GM21576 (cell line): ENCODE results near the gene NHP2.
"Not testable (repeated sequence)": the region's sequence is repeated elsewhere in the genome, so short reads cannot be mapped to it uniquely, and the experiment has no call there.

Experiments
- ATAC-seq: cut with Tn5 transposase; IDR thresholded peaks from one replicate; pipeline ENCODE4 v1.9.1; 2021; ENCODE audit warnings: mild to moderate bottlenecking, moderate library complexity; ENCODE audit not compliant: unreplicated experiment

NHP2 gene

DNA sequence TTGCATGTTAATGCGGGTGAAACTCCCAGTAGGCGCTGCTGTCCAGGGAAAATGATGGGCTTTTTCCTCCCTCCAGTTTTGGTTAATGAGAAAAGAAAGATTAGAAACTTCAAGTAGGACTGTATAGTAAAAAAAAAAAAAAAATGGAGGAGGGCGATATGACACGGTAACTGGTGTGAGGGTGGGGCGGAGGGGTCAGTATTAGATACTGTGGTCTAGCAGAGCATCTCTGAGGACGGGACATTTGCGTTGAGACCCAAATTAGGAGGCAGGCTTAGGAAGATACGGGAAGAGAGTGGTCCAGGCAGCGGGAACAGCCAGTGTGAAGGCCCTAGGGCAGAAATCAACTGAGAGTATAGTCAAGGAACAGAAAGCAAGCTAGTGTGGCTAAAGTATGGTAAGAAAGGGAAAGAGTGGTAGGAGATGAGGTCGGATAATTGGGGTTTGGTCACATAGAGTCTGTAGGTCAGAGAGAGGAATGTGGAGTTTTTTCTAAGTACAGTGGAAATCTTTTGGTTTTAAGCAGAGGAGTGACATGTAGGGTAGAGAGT is 22.2 kb downstream of the NHP2 start:
- ATAC-seq, result no peak

DNA sequence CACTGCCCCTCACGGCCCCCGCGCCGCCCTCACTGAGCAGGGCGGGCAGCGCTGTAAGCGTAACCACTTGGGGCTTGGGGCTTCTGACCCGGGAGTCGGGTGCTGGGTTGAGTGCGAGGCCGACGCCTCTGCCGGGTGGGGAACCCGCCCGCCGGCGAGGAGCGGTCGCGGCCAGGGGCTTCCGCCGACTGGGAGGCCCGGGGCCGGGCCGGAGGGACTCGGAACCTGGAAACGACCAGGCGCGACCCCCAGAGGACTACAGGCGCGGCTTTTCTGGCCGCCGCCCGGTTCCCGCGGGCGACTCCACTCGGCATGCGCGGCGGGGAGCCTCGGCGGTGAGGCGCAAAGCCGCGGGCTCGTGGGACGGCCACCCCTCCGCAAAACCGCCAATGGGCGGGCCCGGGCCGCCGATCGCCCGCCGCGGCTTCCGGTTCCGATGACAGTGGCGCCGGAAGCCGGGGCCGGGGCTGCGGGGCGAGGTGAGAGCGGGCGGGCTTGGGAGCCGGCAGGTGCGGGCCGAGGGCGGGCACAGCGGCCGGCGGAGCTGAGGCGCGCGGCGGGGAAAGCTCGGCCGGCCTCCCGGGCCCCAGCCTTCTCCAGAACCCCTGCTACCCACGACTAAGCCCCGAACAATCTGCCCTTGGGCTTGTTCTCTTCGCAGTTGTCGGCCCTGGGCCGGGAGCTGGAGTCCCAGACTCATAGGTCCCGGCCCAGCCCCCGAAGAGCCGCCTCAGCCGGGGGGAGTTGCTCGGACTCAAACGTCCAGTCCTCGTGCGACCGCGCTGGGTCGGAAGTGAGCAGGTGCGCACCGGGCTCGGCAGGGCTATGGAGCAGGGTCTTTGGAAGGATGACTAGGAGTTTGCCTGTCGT is 22.9 kb downstream of the NHP2 start, which contains the start of gene RMND5B:
Gene RMND5B, plus strand, starts transcription at position 439 of the 870 bp plus-strand sequence. CDS start 7,106 bp downstream, outside the sequence.
- ATAC-seq, result peak; percentile 75

DNA sequence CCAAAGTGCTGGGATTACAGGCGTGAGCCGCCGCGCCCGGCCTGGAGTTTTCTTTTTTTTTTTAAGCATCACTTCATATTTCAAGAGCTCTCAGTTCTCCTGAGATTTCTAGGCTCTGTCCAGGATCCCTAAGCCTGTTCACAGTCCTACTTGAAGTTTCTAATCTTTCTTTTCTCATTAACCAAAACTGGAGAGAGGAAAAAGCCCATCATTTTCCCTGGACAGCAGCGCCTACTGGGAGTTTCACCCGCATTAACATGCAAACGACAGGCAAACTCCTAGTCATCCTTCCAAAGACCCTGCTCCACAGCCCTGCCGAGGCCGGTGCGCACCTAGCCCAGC is 23.5 kb downstream of the NHP2 start:
- not testable (repeated sequence) for ATAC-seq

DNA sequence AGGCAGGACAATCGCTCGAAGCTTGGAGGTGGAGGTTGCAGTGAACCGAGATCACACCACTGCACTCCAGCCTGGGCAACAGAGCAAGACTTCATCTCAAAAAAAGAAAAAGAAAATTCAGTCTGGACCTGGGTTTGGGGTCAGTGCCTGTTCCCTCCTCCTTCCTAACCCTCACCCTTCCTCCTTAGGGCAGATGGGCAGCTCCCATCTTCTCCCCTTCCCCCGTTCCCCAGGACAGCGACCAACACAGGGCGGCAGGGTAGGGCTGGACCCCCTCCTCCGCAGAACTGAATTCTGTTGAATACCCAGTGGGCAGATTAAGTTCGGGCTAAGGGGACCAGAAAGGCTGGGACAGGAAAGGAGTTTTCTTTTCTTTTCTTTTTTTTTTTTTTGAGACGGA is 24.4 kb downstream of the NHP2 start:
- no peak for ATAC-seq

DNA sequence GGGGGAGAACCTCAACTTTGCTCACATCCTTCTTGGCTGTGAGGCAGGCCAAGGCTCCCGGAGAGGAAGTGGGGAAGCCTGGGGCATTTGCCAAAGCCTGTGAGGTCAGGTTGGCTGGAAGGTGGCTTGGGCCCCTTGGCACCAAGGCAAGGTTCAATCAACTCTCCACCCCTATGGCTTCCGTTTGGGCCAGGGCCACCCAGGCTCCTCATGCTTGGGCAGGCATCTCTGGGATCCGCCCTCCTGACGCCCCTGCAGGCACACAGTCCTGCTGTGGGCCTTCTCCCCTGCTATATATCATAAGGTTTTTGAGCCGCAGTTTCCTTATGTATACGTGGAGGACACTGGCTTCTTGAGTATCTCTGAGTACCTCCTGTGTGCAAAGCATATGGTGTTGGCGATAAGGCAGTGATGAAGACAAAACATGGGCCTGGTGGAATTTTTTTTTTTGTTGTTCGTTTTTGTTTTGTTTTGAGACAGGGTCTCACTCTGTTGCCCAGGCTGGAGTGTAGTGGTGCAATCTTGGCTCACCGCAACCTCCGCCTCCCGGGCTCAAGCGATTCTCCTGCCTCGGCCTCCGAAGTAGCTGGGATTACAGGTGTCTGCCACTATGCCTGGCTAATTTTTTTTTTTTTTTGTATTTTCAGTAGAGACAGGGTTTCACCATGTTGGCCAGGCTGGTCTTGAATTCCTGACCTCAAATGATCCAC is 26.2 kb downstream of the NHP2 start:
- not testable (repeated sequence) for ATAC-seq

DNA sequence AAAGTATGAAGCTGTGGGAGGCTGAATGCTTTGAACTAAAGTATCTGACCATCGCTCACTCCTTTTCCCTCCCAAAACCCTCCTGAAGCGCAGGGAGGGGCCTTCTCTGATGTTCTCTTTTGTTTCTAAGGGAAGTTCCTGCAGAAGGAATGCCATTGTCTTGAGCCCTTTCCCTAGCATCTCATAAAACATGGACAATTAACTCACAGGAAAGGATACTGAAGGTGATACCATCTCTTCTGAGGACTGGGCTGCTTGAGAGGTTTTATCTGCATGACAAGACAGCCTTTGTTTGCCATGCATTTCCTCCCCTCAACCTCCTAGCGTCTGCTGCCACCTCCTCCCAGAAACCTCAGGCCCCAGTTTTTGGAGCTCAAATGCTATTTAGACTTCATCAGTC is 27.1 kb downstream of the NHP2 start:
- no peak for ATAC-seq

DNA sequence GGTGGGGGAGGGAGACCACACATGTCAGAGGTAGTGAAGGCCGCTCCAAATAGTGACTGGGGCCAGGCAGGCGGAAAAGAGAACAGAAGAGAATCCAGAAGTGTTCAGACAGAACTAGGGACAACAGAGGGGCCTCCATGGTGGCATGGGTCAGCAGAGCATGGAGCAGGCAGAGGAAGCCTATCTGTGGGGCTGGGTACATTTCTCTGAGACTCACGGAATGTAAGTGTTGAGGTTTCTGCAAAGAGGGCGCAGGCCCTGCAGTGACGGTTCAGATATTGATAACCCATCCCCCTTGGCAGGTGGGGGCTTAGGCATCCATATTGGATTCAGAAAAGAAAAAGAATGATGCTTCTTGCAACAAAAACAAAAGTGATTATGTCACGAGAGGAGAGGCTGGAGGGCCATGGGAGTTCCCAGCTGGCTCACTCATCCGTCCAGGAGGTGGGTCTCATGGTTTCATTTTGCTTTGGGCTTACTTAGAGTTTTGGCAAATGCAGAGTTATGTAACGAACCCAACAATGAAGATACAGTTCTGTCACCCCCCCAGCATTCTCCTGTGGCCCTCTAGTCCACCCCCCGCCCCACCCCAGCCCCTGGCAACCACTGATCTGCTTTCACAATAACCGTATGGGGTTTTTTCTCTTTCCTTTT is 28.3 kb downstream of the NHP2 start:
- ATAC-seq, result no peak

DNA sequence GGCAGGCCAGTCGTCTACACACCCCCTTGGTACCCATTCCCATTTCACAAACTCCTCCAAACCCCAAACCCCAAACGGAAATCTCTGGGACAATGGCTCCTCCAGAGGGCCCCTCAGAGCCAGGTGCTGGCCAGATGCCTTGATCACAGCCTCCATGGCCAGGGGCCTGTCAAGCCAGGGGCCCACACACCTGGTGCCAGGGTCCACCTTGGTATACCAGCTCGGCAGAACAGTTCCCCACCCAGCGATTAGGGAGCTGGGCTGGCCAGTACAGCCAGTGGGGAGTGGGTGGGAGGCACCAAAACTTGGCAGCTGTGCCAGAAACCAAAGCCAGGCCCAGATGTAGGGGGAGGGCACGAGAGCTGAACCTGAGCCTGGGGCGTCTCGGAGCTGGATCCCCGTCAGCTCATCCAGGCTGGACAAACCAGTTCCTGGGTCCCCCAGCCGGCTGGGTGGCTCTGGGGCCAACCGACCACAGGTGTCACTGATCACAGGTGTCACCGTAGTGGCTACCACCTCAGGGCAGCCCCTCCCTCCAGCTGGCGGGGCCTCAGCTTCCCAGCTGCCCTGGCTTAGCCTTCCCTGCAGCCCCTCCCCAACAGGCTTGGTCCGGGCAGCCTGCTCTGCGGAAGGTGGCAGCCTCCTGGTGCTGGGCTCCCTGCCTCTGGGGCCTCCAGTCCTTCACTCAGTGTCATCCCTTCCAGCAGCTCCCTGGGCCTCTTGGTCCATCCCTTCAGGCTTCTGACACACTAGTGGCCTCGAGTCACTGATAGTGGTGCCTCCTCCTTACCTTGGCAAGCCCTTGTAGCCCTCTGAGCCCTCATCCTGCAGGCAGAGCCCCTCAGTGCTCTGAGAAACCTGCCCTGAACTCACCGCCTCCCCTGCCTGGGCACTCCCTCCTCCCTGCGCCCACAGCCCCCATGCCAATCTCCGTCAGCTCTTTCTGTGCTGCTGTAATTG is 29.4 kb downstream of the NHP2 start:
- no peak for ATAC-seq

DNA sequence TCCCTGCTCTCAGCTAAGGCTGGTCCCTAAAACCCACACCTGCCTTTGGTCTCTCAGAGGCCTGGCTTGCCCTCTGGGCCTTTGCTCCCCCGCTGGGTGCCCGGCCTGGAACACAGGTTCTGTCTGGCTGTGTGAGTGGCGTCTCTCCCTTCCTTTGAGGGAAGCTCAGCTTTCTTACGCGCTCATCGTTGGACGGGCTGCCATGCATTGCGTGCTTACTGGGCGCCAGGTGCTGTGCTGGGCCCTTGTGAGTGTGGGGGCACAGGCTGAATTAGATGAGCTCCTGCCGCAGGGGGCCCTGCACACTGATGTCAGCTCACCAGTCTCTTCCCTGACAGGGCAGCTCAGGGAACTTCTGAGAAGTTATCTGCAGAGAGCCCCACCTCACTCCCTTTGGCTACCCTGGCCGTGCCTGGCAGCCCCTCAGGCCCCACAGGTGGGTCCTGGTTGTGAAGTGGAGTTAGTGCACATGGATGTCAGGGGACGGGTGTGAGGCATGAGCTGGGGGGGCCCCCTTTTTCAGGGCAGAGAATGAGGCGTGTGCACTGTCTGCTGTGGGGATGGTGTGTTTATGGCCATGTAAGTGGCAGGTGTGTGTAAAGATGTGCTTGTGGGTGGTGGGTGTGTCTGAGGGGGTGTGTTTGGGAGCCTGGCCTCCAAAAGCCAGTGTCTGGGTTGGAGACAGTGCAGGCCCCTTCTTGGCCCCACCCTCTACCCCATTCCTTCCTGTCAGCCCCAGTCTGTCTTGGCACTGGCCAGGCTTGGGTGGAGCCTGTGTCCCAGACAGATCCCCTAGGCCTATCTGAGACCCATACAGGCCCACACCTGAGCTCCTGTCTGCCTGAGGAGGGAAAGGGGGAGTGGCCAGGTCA is 30.4 kb downstream of the NHP2 start:
- ATAC-seq, result no peak

DNA sequence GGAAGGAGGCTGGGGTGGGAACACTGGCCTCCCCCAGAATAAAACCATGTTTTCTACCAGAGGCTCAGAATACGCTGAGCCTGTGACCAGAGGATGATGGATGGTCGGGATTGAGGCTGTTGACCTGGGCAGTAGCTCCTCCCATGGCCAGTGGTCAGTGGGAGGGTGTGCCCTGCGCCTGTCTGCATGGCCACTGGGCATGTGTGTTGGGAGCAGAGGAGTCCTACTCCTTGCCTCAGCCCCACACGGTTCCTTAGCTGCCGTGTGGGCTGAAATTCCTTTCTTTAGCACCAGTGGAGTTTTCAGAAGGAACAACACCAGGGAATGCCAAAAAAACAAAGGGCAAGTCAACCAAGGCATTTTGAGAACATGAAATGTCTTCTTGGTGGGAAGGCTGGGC is 31.3 kb downstream of the NHP2 start:
- ATAC-seq, result no peak

DNA sequence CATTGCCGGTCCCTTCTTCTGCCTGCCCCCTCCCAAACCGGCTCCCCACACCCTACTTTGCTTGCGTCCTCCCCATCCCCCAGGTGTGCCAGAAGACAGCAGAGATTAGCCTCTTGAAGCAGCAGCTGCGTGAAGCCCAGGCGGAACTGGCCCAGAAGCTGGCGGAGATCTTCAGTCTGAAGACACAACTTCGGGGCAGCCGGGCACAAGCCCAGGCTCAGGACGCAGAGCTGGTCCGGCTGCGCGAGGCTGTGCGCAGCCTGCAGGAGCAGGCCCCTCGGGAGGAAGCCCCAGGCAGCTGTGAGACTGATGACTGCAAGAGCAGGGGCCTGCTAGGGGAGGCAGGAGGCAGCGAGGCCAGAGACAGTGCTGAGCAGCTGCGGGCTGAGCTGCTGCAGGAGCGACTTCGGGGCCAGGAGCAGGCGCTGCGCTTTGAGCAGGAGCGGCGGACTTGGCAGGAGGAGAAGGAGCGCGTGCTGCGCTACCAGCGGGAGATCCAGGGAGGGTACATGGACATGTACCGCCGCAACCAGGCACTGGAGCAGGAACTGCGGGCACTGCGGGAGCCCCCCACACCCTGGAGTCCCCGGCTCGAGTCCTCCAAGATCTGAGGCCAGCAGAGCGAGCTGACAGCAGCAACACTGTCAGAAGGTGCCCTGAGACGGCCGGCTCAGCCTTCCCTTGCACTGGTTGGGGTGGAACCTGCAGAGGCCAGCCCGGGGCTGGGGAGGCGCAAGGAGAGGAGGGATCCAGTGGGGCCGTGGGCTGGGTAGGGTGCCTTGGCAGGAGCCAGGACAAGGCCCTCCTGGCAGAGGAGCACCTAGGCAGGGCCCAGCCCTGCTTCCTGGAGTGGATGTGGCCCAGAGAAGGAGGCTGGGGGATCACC is 32.1 kb downstream of the NHP2 start:
- no peak for ATAC-seq

DNA sequence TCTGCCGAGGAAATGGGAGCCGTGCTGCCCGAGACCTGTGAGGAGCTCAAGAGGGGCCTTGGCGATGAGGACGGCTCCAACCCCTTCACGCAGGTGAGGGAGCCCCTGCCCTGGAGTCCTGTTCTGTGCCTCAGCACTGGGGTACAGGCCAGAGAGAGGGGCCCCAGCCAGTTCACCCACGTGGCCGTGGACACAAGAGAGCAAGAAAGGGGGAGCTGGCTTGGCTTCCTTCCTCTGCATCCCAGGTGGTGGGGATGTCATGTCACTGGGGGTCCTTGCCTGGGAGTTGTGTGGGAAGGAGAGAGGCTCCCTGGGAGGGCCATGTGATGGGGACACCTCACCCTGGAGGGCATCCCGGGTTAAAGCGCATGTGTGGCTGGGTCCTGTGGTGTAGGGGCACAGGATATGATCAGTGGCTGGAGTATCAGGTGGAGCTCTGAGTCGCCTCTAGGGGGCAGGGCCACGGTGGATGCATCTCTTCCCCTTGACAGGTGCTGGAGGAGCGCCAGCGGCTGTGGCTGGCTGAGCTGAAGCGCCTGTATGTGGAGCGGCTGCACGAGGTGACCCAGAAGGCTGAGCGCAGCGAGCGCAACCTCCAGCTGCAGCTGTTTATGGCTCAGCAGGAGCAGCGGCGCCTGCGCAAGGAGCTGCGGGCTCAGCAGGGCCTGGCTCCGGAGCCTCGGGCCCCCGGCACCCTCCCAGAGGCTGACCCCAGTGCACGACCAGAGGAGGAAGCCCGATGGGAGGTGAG is 32.9 kb downstream of the NHP2 start:
- peak; percentile 67 for ATAC-seq

DNA sequence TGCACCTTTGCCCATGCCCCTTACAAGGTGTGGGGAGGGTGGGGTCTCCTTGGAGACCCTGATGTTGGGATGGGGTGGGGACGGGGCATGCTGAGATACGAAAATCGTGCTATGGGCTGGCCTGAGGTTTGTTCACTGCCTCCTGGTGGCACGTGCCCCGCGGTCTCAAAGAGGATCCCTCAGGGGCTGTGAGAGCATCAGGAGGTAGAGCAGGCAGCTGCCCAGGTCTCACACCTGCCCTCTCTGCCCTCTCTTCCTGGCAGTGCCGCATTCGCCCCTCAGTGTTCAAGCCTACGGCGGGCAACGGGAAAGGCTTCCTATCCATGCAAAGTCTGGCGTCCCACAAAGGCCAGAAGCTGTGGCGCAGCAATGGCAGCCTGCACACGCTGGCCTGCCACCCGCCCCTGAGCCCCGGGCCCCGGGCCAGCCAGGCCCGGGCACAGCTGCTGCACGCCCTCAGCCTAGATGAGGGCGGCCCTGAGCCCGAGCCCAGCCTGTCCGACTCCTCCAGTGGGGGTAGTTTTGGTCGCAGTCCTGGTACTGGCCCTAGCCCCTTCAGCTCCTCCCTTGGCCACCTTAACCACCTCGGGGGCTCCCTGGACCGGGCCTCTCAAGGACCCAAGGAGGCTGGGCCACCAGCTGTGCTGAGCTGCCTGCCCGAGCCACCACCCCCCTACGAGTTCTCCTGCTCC is 33.6 kb downstream of the NHP2 start:
- ATAC-seq, result no peak

DNA sequence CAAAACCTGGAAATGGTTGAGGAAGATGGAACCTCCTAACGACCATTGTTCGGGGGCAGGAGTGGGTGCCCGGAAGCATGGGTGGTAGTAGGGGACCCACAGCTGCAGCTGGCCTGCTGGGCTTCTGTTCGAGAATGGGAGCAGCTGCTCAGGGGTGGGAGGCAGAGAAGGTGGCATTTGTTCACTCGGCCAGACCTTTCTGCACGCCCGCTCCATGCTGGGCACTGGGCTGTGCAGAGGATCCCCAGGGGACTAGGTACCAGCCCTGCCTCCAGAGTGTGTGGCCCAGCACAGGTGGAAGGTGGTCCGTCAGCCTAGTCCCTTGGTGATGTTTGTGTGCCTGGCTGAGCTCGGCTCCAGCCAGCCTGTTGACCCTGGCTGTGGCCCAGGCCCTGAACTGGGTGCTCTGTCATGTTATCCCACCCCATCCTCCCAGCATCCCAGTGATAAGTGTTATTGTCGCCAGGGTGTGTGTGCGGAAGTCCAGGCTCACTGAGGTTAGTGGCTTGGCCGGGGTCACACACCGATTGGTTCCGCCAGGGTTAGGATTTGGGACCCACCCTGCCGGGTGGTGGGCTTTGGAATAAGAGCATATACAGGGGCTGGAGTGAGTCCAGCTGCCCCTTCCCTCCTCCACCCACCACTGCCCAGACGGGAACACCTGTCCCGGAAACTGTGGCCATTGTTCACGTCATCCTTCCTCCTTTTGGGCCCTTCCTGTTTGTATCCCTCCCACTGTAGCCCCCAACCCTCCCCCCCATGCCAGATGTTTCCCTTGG is 35.6 kb downstream of the NHP2 start:
- ATAC-seq, result no peak

DNA sequence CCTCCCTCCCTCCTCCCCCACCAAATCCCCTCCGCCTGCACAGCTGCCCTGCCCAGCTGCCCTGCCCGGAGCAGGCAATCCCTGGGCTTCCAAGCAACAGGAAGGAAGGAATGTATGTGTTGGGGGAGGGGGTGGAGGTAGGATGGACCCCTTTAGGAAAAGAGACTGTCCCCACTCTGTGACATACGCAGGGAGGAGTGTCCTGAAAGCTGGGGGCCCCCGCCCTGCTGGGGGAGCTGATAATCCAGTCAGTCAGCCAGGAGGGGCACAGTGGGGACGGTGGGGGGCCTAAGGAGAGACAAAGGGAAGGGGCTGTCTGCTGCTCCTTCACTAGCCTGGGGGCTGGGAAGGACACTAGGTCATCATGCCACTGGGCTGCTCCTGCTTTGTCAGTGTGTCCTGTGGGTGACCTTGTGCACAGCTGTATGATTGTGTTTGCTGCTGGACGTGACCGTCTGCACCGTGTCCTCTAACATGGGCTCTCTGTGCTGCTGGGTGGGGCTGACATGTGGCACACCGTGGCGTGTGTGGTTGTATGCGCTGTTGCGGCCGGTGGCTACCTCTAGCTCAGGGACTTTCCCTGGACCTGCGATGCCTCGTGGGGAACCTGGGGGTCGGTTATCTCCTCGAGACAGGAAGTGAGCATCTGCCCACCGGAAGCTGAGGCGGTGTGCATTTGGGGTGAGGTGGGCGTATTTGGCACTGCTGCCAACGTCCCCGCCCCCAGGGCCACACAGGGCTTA is 37.4 kb downstream of the NHP2 start:
- ATAC-seq, result peak; percentile 30

DNA sequence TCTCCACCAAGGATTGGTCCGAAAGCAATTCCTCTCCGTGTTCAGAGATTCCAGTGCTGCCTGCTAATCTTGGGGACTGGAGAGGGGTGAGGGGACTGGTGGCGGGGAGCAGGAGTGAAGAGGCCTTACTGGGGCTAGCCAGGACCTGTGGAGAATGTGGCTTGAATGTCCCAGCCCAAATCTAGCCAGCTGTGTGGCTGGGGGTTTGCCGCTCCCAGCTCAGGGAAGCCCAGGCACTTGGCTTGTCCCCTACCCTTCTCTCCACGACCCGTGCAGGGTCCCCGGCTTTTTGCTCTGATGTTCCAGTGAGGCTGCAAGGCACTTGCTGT is 37.9 kb downstream of the NHP2 start:
- no peak for ATAC-seq
